HCT116 (cell line): ENCODE results near the gene SEPTIN12. TPM values are rescaled to one million over a fixed set of nuclear protein-coding genes. Genes with fewer than 3 reads are reported as not detected.

ENCODE experiments used
- ATAC-seq: fragments of 200-7000 bp; cut with Tn5 transposase; 2 replicates; pipeline ENCODE4 v1.9.1; 2020; ENCODE audit warnings: mild to moderate bottlenecking, moderate library complexity
- BruUV-seq: library from RNA; stranded (reverse); fragments of 400-500 nt; replicated peaks from 2 replicates; lab custom pipeline; 2021; lab: Mats Ljungman, UMichigan
- CTCF ChIA-PET: fragments of 300-600 bp; sonication (Branson Sonifier 250); formaldehyde crosslinking; loops from one replicate; lab custom pipeline; 2021; ENCODE audit warnings: antibody characterized with exemption; lab: Charles Lee
- POLR2A ChIA-PET: fragments of 300-600, 350-600 bp; sonication (Branson Sonifier 250); formaldehyde crosslinking; loops from one replicate; lab custom pipeline; 2021; ENCODE audit warnings: antibody characterized with exemption; lab: Charles Lee
- RAD21 ChIA-PET, 2 experiments: fragments of 300-600 bp; sonication (Branson Sonifier 250); formaldehyde crosslinking; loops; one replicate each; lab custom pipeline; 2023; ENCODE audit warnings: low total read pairs in 2 of 2; ENCODE audit not compliant: uncharacterized antibody in 2 of 2, unreplicated experiment in 2 of 2, low non-redundant PET in 1 of 2; lab: Charles Lee
- DNase-seq: peaks from one replicate; pipeline ENCODE4 v3.0.0-alpha.2; 2010; ENCODE audit warnings: low read depth, low spot score
- H2AFZ ChIP-seq: fragments of 200-600 bp; shearing (Covaris generic), sonication (generic); 2 replicates; pipeline ENCODE4 v1.6.1; 2017; ENCODE audit warnings: low read depth, mixed run types, mixed read lengths, antibody characterized with exemption, low read length; ENCODE audit not compliant: poor library complexity, severe bottlenecking
- H3K27ac ChIP-seq: 2 replicates; pipeline ENCODE4 v1.5.1; 2012; ENCODE audit warnings: low read depth, low read length
- H3K27me3 ChIP-seq: fragments of 200-600 bp; sonication (generic); 2 replicates; pipeline ENCODE4 v1.6.1; 2016; ENCODE audit warnings: mixed run types, low read length, mixed read lengths; ENCODE audit not compliant: insufficient read depth
- H3K36me3 ChIP-seq, 2 experiments: fragments of 200-500 bp in 1 of 2; fragments of 200-600 bp in 1 of 2; sonication (Bioruptor generic) in 1 of 2; sonication (generic) in 1 of 2; 2 replicates each; pipeline versions ENCODE4 v1.5.1 to v1.6.1; 2014 to 2016; ENCODE audit warnings: low read length in 2 of 2, inconsistent platforms in 1 of 2, mixed read lengths in 1 of 2, mixed run types in 1 of 2; ENCODE audit not compliant: insufficient read depth in 2 of 2, control insufficient read depth in 1 of 2
- H3K4me1 ChIP-seq, 2 experiments: fragments of 200-600 bp in 1 of 2; sonication (generic) in 1 of 2; 2 replicates each; pipeline versions ENCODE4 v1.5.1 to v1.6.1; 2012 to 2017; ENCODE audit warnings: low read length in 2 of 2, inconsistent platforms in 1 of 2, mild to moderate bottlenecking in 1 of 2, mixed read lengths in 1 of 2, mixed run types in 1 of 2, moderate library complexity in 1 of 2; ENCODE audit not compliant: insufficient read depth in 2 of 2, control insufficient read depth in 1 of 2
- H3K4me2 ChIP-seq: fragments of 200-600 bp; sonication (generic); 2 replicates; pipeline ENCODE4 v1.6.1; 2017; ENCODE audit warnings: mixed run types, low read length, mixed read lengths
- H3K4me3 ChIP-seq, 2 experiments: fragments of 200-600 bp in 1 of 2; sonication (generic) in 1 of 2; replicated peaks in 1 of 2; 2 replicates each; pipeline ENCODE4 v1.5.1; 2011 to 2016; ENCODE audit warnings: low read length in 2 of 2, control low read depth in 1 of 2, low read depth in 1 of 2, mild to moderate bottlenecking in 1 of 2, mixed read lengths in 1 of 2, mixed run types in 1 of 2
- H3K79me2 ChIP-seq: fragments of 200-600 bp; sonication (generic); 2 replicates; pipeline ENCODE4 v1.6.1; 2017; ENCODE audit warnings: mild to moderate bottlenecking, mixed run types, low read length, moderate library complexity, mixed read lengths; ENCODE audit not compliant: insufficient read depth
- H3K9ac ChIP-seq: fragments of 200-600 bp; sonication (generic); 2 replicates; pipeline ENCODE4 v1.6.1; 2016; ENCODE audit warnings: low read length, mixed read lengths
- H3K9me2 ChIP-seq: fragments of 200-600 bp; sonication (generic), shearing (Covaris generic); 2 replicates; pipeline ENCODE4 v1.6.1; 2017; ENCODE audit warnings: mixed run types, mild to moderate bottlenecking, moderate library complexity; ENCODE audit not compliant: insufficient read depth
- H3K9me3 ChIP-seq, 2 experiments: fragments of 200-500 bp in 1 of 2; fragments of 200-600 bp in 1 of 2; sonication (Bioruptor generic) in 1 of 2; sonication (generic) in 1 of 2; 2 replicates each; pipeline ENCODE4 v1.6.1; 2014 to 2017; ENCODE audit warnings: low read length in 2 of 2, mixed read lengths in 2 of 2, inconsistent platforms in 1 of 2, low read depth in 1 of 2, mild to moderate bottlenecking in 1 of 2, mixed run types in 1 of 2, moderate library complexity in 1 of 2; ENCODE audit not compliant: control insufficient read depth in 1 of 2, insufficient read depth in 1 of 2
- H4K20me1 ChIP-seq: fragments of 200-600 bp; sonication (generic), shearing (Covaris generic); 2 replicates; pipeline ENCODE4 v1.6.1; 2017; ENCODE audit warnings: mixed run types, mild to moderate bottlenecking, moderate library complexity; ENCODE audit not compliant: insufficient read depth
- CBX3 ChIP-seq: IDR thresholded peaks from 2 replicates; pipeline ENCODE4 v1.6.1; 2012; ENCODE audit warnings: low read depth
- CTCF ChIP-seq, 3 experiments: fragments of 200-600 bp in 1 of 3; sonication (generic) in 1 of 3; IDR thresholded peaks in 2 of 3; conservative IDR thresholded peaks in 1 of 3; 2 replicates each; pipeline ENCODE4 v1.5.1; 2012 to 2017; ENCODE audit warnings: low read depth in 2 of 3, low read length in 2 of 3, antibody characterized with exemption in 1 of 3, borderline replicate concordance in 1 of 3, control low read depth in 1 of 3, mild to moderate bottlenecking in 1 of 3, mixed read lengths in 1 of 3, mixed run types in 1 of 3, moderate library complexity in 1 of 3; ENCODE audit not compliant: insufficient read depth in 1 of 3
- EGR1 ChIP-seq: IDR thresholded peaks from 2 replicates; pipeline ENCODE4 v1.6.1; 2012; ENCODE audit warnings: low read depth
- ELF1 ChIP-seq: IDR thresholded peaks from 2 replicates; pipeline ENCODE4 v1.6.1; 2012; ENCODE audit warnings: low read depth, borderline replicate concordance
- EZH2 ChIP-seq: fragments of 200-600 bp; sonication (generic); IDR thresholded peaks from 2 replicates; pipeline ENCODE4 v1.6.1; 2017; ENCODE audit warnings: antibody characterized with exemption, mixed run types
- EZH2phosphoT487 ChIP-seq: fragments of 200-600 bp; IDR thresholded peaks from 2 replicates; pipeline ENCODE4 v1.6.1; 2018; ENCODE audit warnings: antibody characterized with exemption, borderline replicate concordance
- FOSL1 ChIP-seq: IDR thresholded peaks from 2 replicates; pipeline ENCODE4 v1.6.1; 2012; ENCODE audit warnings: low read depth
- MAX ChIP-seq: IDR thresholded peaks from 2 replicates; pipeline ENCODE4 v1.6.1; 2012
- POLR2AphosphoS5 ChIP-seq: IDR thresholded peaks from 2 replicates; pipeline ENCODE4 v1.6.1; 2011; ENCODE audit warnings: mild to moderate bottlenecking, low read depth, low read length, moderate library complexity
- RAD21 ChIP-seq: IDR thresholded peaks from 2 replicates; pipeline ENCODE4 v1.6.1; 2012; ENCODE audit warnings: low read depth, mild to moderate bottlenecking
- REST ChIP-seq: IDR thresholded peaks from 2 replicates; pipeline ENCODE4 v1.6.1; 2012; ENCODE audit warnings: low read depth
- SIN3A ChIP-seq: IDR thresholded peaks from 2 replicates; pipeline ENCODE4 v1.6.1; 2012; ENCODE audit warnings: low read depth
- SRF ChIP-seq: IDR thresholded peaks from 2 replicates; pipeline ENCODE4 v1.6.1; 2012; ENCODE audit warnings: low read depth
- YY1 ChIP-seq: IDR thresholded peaks from 2 replicates; pipeline ENCODE4 v1.6.1; 2011; ENCODE audit warnings: low read length, low read depth, moderate library complexity, mild to moderate bottlenecking; ENCODE audit not compliant: insufficient replicate concordance; ENCODE audit errors: extremely low read depth
- ZBTB33 ChIP-seq: IDR thresholded peaks from 2 replicates; pipeline ENCODE4 v1.6.1; 2011; ENCODE audit warnings: mild to moderate bottlenecking, low read length, moderate library complexity; ENCODE audit not compliant: insufficient replicate concordance; ENCODE audit errors: extremely low read depth
- ZFX ChIP-seq: fragments of 450-650 bp; IDR thresholded peaks from 2 replicates; pipeline ENCODE4 v1.6.1; 2017
- ZNF274 ChIP-seq: fragments of 200-500 bp; sonication (Bioruptor generic); IDR thresholded peaks from 2 replicates; pipeline ENCODE4 v1.6.1; 2014; ENCODE audit warnings: mild to moderate bottlenecking, low read depth, low read length, inconsistent platforms
- intact Hi-C: fragments of 100-400 bp; cut with micrococcal nuclease; formaldehyde crosslinking; loops from 2 replicates; pipeline ENCODE4 v1.10.0; 2022
- total RNA-seq: library from RNA; stranded (reverse); gene quantifications from one replicate; pipeline ENCODE4 v1.2.1, GENCODE V29; 2021; ENCODE audit not compliant: unreplicated experiment
- TF ChIP-seq, protein P1 (sequence below): IDR thresholded peaks from 2 replicates; pipeline ENCODE4 v1.6.1; 2012

Gene SEPTIN12
- total RNA-seq, 1 experiment from 2014 or later, result not detected

DNA sequence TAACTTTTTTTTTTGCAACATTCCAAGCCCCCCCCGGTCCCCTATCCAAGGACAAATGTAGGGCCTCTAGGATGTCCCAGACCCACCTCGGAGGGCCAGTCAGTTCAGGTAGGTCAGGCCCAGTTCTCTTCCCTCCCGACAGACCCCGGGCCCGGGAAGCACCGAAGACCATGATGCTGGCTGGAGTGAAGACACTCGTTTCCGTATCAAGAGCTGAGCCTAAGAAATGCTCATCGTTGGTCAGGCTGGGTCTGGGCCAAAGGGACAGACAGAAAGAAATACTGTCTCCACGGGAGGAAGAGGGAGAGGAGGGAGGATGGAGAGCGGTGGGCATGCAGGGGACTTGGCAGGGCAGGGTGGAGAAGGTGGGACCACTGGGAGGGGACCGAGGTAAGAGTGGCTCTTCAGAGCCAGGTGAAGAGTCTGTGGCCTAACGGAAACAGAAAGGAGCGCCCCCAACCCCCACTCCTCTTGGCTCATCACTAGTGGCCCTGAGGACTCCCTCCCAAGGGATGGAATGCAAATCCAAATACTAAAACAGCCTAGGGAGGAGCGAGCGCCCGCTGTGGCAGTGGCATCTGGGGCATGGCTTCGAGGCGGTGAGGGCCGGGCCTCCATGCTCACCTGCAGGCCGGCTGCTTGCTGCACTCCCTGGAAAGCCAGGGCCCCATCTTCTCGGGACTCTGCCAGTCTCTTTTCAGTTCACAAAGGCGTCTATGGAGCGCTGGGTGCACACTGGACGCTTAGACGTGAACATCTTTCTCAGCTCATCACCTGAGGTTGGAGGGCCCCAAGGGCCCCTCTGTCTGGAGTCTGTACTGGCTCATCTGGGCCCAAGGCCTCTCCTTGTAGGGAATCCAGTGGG, 16.0 kb upstream of the SEPTIN12 start:
- ChIA-PET CTCF (no interaction called here), RAD21 (interaction anchor here in 1 of 2 experiments (1.5 kb wide), 1 partner anchor 35 kb away, joined by 3 read pairs; no protein-coding TSS in a partner anchor), POLR2A (no interaction called here)
- H3K27me3 ChIP-seq, result no peaks in the 10 kb centered on the region
- H2AFZ ChIP-seq, result no peak overlapping the region
- ATAC-seq (no peak), DNase-seq (no peak)
- H3K79me2 ChIP-seq, result no peaks in the 10 kb centered on the region
- no peaks in the 10 kb centered on the region for H4K20me1 ChIP-seq
- intact Hi-C loops, result no loop called here
- no peak overlapping the region for H3K4me2 ChIP-seq
- TSS peak; percentile 67 for BruUV-seq
- no peaks in the 10 kb centered on the region for H3K9me3 ChIP-seq
- peaks cover 17 to 18% of the 10 kb centered on the region in 2 experiments; a peak in 3 of 4 replicates for H3K36me3 ChIP-seq
- H3K27ac ChIP-seq, result peak overlapping the region; percentile 26; the same call in 1 of the 2 replicates
- H3K4me3 ChIP-seq, result no peak overlapping the region
- no peaks in the 10 kb centered on the region for H3K9me2 ChIP-seq
- H3K4me1 ChIP-seq, result peaks cover 13 to 20% of the 10 kb centered on the region in 2 experiments
- H3K9ac ChIP-seq, result no peak overlapping the region
- TF ChIP-seq CTCF (IDR thresholded peaks at IDR 0.05 in 2 of 3, conservative IDR thresholded peaks at IDR 0.05 in 1 of 3; ENCODE audit: borderline replicate concordance in 1 of 3, insufficient read depth in 1 of 3, low read depth in 2 of 3, low read length in 2 of 3) (no peak), EGR1 (no peak), RAD21 (no peak), SIN3A (no peak), SRF (no peak), FOSL1 (no peak), ELF1 (no peak), POLR2AphosphoS5 (no peak), REST (no peak), ZBTB33 (no peak), CBX3 (no peak), EZH2phosphoT487 (no peak), EZH2 (no peak), ZFX (no peak), YY1 (no peak), MAX (no peak), ZNF274 (no peak)
- TF ChIP-seq, protein P1, sequence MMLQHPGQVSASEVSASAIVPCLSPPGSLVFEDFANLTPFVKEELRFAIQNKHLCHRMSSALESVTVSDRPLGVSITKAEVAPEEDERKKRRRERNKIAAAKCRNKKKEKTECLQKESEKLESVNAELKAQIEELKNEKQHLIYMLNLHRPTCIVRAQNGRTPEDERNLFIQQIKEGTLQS, result no peak
